GM19099 (cell line): ENCODE results near the gene GLYATL2.

Source experiments
- POLR2A ChIP-seq: IDR thresholded peaks from 3 replicates; pipeline ENCODE4 v1.6.1; 2011; ENCODE audit warnings: low read depth; ENCODE audit not compliant: insufficient read length; ENCODE audit errors: extremely low read depth

The GLYATL2 gene

DNA sequence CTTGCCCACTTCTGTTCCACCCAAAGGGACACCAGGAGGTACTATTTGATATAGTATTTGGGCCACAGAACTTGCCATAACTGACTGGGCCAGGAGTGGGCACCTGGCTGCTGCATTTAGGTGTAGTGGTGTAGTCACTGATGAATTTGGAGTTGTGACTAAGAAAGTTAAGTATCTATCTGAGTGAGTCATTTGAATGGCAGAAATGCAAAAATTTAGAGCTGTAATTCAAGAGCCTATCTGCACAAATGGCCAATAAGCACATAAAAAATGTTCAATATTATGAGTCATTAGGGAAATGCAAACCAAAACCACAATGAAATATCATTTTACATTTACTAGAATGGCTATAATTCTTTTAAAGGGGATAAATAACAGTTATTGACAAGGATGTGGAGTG is 14.7 kb downstream of the GLYATL2 start:
- TF ChIP-seq POLR2A = no peak

- no peak for TF ChIP-seq POLR2A
Observed at GRCh38 chr11:58813693-58814092, 30.8 kb downstream of the GLYATL2 start.

GRCh38 chr11:58811499-58811898 is 33.0 kb downstream of the GLYATL2 start:
- no peak for TF ChIP-seq POLR2A

- no peak for TF ChIP-seq POLR2A
Observed at GRCh38 chr11:58807343-58807742, 37.2 kb downstream of the GLYATL2 start.

DNA sequence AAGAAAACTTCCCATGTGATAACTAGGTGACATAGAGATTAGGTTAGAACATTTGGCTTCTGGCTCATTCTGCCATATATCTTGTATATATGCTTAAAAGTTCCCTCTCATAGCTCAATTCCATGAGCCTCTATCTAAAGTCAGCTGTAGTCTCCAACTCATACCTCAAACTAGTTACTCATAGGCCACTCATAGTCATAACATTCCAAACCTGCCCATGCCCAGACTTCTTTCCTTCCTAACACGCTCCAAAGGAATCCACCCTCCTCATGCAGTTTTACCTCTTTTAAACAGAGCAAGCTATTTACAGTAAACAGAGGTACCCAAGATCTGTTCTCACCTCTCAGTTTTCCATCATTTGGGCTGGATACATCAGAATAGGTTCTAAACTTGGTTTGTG is 39.4 kb downstream of the GLYATL2 start:
- no peak for TF ChIP-seq POLR2A

DNA sequence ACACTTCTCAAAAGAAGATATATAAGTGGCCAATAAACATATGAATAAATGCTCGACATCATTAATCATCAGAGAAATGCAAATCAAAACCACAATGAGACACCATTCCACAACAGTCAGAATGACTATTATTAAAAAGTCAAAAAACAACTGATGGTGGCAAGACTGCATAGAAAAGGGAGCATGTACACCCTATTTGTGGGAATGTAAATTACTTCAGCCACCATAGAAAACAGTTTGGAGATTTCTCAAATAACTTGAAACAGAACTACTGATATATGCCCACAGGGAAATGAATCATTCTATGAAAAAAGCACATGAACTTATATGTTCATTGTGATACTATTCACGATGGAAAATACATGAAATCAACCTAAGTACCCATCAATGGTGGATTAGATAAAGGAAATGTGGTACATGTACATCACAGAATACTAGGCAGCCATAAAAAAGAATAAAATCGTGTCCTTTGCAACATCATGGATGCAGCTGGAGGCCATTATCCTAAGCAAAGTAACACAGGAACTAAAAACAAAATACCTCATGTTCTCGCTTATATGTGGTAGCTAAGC is 42.4 kb downstream of the GLYATL2 start:
- TF ChIP-seq POLR2A = no peak

DNA sequence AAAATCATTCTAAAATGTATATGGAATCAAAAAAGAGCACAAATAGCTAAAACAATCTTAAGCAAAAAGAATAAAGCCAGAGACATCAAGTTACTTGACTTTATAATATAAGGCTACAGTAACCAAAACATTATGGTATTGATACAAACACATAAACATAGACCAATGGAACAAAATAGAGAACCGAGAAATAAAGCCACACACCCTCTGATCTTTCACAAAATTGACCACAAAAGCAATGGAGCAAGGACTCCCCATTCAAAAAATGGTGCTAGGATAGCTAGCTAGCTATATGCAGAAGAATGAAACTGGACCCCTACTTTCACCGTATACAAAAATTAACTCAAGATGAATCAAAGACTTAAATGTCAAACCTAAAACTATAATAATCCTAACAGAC is 43.2 kb downstream of the GLYATL2 start:
- no peak for TF ChIP-seq POLR2A

GRCh38 chr11:58796333-58796732 is 48.2 kb downstream of the GLYATL2 start:
- TF ChIP-seq POLR2A = no peak

DNA sequence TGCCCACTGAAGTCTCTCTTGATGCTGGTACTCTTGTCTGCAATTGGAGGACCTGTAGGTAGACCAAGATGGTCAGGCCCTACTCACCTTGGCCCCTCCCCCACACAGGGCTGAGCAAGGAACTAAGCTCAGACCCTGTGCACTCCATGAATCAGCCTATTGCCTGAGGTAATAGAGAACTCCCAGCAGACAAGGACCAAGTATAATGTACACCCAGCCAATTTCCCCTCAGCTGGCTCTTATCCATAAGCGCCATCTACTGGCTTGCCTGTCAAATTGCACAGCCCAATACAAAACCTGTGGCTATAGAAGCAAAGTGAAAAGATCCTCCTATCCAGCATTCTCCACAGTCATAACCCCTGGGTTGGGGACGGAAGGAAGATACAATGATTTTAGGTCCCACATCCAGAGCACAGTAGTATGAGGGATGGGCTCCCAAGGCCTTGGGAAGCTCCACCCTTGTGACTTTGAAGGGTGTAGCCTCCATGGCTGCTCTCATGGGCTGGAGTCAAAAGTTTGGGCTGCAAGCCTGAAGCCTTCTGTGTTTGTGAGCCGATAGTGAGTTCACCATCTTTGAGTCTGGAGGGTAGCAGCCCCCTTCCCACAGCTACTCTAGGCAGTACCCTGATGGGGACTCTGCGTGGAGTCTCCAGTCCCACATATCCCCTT is 56.0 kb downstream of the GLYATL2 start:
- TF ChIP-seq POLR2A = no peak

DNA sequence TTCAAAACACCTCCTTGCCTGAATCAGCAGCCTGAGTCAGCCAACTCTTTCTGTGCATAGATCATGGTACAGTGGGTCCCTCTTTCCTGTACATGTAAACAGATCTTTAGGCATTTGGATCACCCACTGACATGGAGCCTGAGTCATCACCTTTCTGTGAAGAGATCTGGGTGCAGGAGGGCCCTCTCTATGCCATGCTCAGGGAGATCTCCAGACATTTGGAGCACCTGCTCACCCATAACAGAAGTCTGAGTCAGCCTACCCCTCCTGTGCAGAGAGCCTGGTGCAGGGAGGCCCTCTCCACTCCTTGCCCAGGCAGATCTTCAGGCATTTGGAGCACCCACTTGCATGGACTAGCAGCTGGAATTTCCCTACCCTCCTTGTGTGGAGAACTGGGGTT is 56.6 kb downstream of the GLYATL2 start:
- TF ChIP-seq POLR2A = no peak

GRCh38 chr11:58786693-58787092 is 57.8 kb downstream of the GLYATL2 start:
- TF ChIP-seq POLR2A = no peak

DNA sequence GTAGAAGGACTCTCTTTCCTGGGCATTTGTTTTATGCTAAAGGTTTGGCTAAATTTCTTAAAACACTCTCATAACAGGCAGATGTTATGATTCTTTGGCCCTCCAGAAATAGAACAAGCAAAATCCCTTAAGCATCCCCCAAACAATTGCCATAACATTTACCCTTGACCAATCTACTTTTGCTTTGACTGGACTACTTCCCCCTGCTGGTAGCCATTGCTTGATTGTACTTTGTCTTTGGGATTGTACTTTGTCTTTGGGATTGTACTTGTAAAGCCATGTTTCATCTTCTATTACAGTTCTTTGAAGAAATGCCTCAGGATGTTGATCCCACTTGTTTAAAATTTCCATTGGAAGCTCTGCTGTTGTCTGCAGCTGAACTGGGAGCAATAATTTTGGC is 59.5 kb downstream of the GLYATL2 start:
- TF ChIP-seq POLR2A = no peak
